Thoracic aorta (tissue), 2 donors: ENCODE results near the gene TRIM43B. TPM values are rescaled to one million over a fixed set of nuclear protein-coding genes. Genes with fewer than 3 reads are reported as not detected.
"Not testable (repeated sequence)": the region's sequence is repeated elsewhere in the genome, so short reads cannot be mapped to it uniquely, and the experiment has no call there.

Source experiments
- ATAC-seq: fragments of 150-250 bp; one replicate; pipeline ENCODE4 v1.8.0; 2017; ENCODE audit warnings: low read depth; ENCODE audit not compliant: insufficient number of reproducible peaks, low FRiP score
- DNase-seq: peaks from one replicate; pipeline ENCODE4 v3.0.0-alpha.2; 2020; ENCODE audit warnings: low spot score
- H3K27ac ChIP-seq, 2 donors: fragments of 200-600 bp; sonication (generic); 1 replicate in 1 of 2; 2 replicates in 1 of 2; pipeline ENCODE4 v1.5.1; 2016; ENCODE audit warnings: mild to moderate bottlenecking in 2 of 2, moderate library complexity in 2 of 2
- H3K27me3 ChIP-seq: fragments of 200-600 bp; sonication (generic); replicated peaks from 2 replicates; pipeline ENCODE4 v1.6.0; 2016; ENCODE audit warnings: mild to moderate bottlenecking; ENCODE audit not compliant: insufficient read depth
- H3K36me3 ChIP-seq: fragments of 200-600 bp; sonication (generic); one replicate; pipeline ENCODE4 v1.5.1; 2016
- H3K4me1 ChIP-seq, 2 donors: fragments of 200-600 bp; sonication (generic); 1 replicate in 1 of 2; 2 replicates in 1 of 2; pipeline versions ENCODE4 v1.5.1 to v1.6.0; 2016; ENCODE audit warnings: low read depth in 2 of 2, mild to moderate bottlenecking in 1 of 2; ENCODE audit not compliant: control insufficient read depth in 1 of 2
- H3K4me3 ChIP-seq: fragments of 200-600 bp; sonication (generic); 2 replicates; pipeline ENCODE4 v1.5.1; 2016; ENCODE audit warnings: mild to moderate bottlenecking
- H3K9me3 ChIP-seq: fragments of 200-600 bp; sonication (generic); 2 replicates; pipeline ENCODE4 v1.5.1; 2016
- total RNA-seq, 2 donors: library from RNA; depleted of rRNA; stranded (reverse); fragments of >200 nt; gene quantifications; one replicate each; pipeline versions ENCODE4 v1.1.0 to v1.2.3, GENCODE V29; 2016

Gene TRIM43B
- total RNA-seq, 2 donors from 2014 or later: not detected

DNA sequence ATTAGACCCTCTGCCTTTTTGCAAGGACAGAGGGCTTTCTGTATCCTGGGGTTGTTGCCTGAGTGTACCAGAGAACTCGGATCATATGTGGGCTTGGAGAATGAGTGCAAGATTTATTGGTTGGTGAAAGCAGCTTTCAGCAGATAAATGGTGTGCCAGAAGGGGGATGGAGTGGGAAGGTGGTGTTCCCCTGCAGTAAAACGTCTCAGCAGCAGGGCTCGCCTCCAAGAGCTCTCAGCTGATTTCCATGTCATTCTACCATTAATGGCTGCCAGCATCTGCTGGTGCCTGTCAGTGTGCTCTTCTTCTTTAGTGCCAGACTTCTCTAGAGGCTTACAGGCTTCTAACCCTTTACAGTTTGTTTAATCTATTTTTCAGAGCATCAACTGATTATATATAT is 16.6 kb downstream of the TRIM43B start:
- H3K27ac ChIP-seq, H3K36me3 ChIP-seq, DNase-seq, H3K27me3 ChIP-seq, H3K4me1 ChIP-seq, ATAC-seq, H3K9me3 ChIP-seq, H3K4me3 ChIP-seq: not testable (repeated sequence)

DNA sequence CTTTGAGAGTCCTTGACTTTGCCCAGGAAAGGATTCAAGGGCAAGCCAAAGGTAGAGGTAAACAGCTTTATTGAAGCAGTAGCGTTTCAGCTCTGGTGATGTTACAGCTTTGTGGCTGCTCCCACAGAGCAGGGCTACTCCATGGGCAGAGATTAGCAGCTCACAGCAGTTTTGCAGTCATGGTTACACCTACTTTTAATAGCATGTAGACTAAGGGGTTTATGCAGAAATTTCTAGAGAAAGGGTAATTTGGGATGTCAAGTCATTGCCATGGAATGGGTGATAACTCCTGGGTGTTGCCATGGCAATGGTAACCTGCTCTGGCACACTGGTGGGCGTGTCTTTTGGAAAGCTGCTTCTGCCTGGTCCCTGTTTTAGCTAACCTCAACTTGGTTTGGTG is 18.0 kb downstream of the TRIM43B start:
- not testable (repeated sequence) for ATAC-seq, H3K9me3 ChIP-seq, H3K4me1 ChIP-seq, H3K27ac ChIP-seq, DNase-seq, H3K36me3 ChIP-seq, H3K4me3 ChIP-seq, H3K27me3 ChIP-seq

DNA sequence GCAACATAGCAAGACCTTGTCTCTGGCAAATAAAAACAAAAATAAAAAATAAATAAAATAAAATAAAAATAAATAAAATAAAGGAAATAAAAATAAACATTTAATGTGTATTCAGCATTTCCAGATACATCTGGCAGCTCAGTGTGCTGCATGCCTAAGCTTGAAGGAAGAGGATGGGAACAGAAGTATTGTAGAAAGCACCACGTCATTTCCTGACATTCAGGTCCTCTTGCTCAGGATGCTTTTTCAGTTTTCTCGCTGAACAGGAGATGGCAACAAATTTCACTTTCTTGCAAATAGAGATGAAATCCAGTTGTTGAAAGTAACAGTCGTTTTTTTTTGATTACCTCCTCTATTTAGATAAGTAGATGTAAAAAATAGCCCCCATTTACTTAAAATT is 21.3 kb downstream of the TRIM43B start:
- H3K36me3 ChIP-seq, H3K4me1 ChIP-seq, H3K4me3 ChIP-seq, H3K27me3 ChIP-seq, H3K27ac ChIP-seq, DNase-seq, H3K9me3 ChIP-seq, ATAC-seq: not testable (repeated sequence)

DNA sequence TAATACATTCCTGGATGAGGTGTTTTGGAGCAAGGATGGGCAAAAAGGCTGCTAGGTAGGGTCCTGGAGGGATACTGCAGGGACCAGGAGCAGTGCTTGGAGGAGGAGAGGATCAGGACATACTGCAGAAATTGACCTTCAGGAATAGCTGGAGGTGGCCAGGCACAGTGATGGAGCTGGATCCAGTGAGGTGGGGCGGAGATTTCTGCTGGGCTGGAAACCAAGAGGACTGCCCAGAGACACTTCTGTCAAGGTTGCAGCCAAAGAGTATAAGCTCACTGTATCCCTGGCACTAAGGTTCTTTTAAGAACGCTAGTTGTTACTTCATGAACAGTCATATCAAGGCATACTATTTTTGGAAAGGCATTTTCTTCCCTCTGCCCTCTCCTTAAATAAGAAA is 39.2 kb downstream of the TRIM43B start:
- DNase-seq, ATAC-seq, H3K4me3 ChIP-seq, H3K27ac ChIP-seq, H3K4me1 ChIP-seq, H3K36me3 ChIP-seq, H3K27me3 ChIP-seq, H3K9me3 ChIP-seq: not testable (repeated sequence)

DNA sequence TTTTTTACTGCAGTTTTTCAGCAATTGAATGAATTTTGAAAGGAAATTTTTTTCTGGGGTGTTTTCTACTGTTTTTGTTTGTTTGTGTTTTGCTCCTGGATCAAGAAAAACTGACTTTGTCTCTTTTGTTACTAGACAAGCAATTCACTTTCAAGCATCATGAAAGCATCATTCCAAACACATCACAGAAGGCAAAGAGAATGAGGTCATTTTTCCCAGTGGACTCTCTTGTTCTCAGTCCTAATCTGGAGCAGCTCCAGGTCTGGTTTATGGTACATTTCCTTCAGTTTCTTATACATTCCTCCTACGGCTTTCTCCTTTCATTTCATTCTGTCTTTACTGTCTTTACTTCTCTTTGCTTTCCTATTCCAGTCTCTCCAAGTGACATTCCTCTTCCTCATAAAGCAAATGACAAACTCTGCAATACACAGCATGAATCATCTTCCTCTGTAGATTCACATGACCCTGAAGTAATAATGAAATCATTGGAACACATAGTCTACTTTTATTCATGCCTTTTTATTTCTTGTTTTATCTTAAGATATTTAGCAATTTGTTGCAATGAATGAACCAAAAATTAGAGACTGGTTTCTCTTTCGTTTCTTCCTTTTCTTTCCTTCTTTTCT is 42.0 kb downstream of the TRIM43B start:
- ATAC-seq, H3K27me3 ChIP-seq, H3K36me3 ChIP-seq, H3K4me3 ChIP-seq, H3K27ac ChIP-seq, H3K4me1 ChIP-seq, DNase-seq, H3K9me3 ChIP-seq: not testable (repeated sequence)

DNA sequence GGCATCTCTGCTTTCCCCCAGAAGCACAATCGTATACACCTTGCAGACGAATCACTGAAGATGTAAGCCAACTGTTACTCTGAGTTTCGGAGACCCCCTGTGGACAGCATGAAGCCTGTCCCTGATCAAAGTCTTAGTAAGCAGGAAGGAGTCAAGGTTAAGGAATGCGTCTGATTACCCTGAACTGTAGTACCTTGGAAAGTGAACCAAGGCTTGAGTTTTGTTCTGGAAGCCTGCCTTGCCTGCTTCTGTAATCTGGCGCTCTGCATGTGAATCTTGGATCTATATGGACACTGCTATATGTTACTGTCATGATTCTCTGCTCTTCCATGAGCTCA is 48.7 kb downstream of the TRIM43B start:
- H3K4me3 ChIP-seq, ATAC-seq, H3K27ac ChIP-seq, H3K27me3 ChIP-seq, DNase-seq, H3K9me3 ChIP-seq, H3K36me3 ChIP-seq: not testable (repeated sequence)
- H3K4me1 ChIP-seq: peaks cover 2 to 11% of the 10 kb centered on the region in 2 donors

DNA sequence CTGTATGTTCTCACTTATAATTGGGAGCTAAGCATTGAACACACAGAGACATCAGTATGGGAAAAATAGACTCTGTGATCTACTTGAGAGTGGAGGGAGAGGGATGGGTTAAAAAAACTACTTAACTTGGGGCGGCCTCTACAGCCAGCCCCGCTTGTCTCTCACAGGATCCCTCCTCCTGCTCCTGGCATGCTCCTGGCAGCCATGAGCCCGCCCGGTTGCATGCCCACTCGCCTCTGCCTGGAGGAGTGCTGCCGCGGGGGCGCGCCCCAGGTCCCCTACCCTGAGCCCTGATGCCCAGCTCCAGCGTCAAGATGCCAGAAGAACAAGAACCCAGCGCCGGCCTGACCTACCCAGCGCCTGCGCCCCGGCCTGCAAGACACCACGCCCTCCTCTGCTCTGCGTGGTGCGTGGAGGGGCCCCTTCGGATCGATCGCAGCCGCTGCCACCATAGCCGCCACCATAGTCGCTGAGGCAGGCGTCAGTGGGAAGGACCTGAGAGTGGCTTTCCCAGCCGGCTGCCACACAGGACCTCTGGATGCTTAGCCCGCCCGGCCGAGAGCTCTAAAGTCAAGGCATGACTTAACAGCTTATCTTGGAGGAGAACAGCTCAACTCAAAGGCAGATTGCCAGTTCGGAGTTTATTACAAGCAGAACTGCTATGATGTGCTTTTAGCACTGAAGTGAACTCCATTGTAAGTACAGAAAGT is 49.2 kb downstream of the TRIM43B start:
- H3K4me3 ChIP-seq, H3K27me3 ChIP-seq, DNase-seq, H3K27ac ChIP-seq, ATAC-seq, H3K9me3 ChIP-seq, H3K36me3 ChIP-seq: not testable (repeated sequence)
- peaks cover 2 to 11% of the 10 kb centered on the region in 2 donors for H3K4me1 ChIP-seq

DNA sequence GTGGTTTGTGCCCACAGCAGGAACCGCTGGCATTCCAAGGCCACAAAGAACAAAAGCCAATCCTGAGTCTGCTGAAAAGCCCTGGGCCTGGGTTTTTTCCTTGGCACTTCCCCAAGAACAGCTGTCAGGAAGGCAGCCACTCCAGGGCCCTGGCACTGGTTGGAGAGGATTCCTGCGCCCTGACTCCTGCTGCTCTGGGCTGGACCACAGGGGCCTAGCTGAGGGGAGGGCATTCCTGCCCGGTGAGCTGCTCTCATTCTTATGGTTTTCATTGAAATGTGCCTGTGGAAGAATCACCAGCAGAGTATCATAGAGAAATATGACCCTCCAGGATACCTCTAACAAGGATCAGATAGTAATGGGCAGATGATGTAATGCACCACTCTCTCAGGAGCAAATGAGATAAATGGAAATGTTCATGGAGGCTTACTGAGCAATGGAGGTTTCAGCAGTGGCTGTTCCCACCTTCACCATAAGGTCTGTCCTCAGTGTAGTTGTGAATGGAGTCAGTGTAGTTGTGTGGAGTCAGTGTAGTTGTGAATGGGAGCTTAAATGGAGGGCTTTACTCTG is 50.0 kb downstream of the TRIM43B start:
- H3K36me3 ChIP-seq, H3K4me3 ChIP-seq, H3K27me3 ChIP-seq, H3K9me3 ChIP-seq, DNase-seq: not testable (repeated sequence)
- Histone ChIP-seq H3K4me1 (peaks cover 2 to 11% of the 10 kb centered on the region in 2 donors), H3K27ac (peak overlapping the region in 1 of 2 donors; percentile 52)
- peak; percentile 96 for ATAC-seq

DNA sequence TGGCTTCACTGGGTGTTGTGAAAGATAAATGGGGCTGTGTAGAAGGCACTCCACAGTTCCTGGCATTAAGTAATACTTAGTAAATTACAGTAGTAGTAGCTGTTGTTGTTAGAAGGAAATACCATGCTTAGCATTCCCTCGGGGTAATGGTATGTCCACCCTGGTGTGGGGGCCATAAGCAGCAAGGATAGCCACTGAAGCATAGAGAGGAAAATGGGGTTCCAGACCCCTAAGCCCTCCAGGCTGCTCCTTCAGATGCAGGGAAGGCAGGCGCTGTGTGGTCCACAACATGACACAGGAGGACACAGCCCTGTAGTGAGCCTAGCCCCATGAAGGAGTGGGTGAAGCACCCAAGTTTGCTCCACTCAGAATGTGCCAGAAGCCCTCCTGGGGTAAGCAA is 50.6 kb downstream of the TRIM43B start:
- not testable (repeated sequence) for H3K9me3 ChIP-seq, H3K36me3 ChIP-seq, H3K27me3 ChIP-seq, H3K4me3 ChIP-seq, ATAC-seq, DNase-seq
- peaks cover 2 to 11% of the 10 kb centered on the region in 2 donors for H3K4me1 ChIP-seq
- peak overlapping the region in 1 of 2 donors; percentile 72 for H3K27ac ChIP-seq

DNA sequence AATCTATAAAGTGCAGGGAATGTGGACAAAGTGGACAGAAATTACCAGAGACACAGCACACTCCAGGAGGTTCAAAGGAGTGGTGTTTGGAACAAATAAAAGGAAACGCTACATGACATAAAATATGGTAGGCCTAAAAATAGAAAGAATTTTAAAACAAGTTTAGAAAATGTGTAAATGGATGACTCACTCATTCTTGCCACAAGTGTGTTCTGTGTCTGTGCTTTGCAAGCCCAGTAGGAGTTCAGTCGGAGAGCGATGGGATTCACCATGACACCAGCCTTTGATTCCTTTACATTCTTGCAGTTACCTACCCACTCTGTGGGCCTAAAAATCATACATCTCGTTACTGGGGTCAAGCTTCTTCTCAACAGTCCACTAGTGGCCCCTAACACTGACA is 51.2 kb downstream of the TRIM43B start:
- H3K27me3 ChIP-seq, H3K36me3 ChIP-seq, H3K9me3 ChIP-seq, H3K4me3 ChIP-seq, DNase-seq: not testable (repeated sequence)
- Histone ChIP-seq H3K4me1 (peaks cover 2 to 11% of the 10 kb centered on the region in 2 donors), H3K27ac (peak overlapping the region in 1 of 2 donors; percentile 72)
- ATAC-seq: peak; percentile 27

DNA sequence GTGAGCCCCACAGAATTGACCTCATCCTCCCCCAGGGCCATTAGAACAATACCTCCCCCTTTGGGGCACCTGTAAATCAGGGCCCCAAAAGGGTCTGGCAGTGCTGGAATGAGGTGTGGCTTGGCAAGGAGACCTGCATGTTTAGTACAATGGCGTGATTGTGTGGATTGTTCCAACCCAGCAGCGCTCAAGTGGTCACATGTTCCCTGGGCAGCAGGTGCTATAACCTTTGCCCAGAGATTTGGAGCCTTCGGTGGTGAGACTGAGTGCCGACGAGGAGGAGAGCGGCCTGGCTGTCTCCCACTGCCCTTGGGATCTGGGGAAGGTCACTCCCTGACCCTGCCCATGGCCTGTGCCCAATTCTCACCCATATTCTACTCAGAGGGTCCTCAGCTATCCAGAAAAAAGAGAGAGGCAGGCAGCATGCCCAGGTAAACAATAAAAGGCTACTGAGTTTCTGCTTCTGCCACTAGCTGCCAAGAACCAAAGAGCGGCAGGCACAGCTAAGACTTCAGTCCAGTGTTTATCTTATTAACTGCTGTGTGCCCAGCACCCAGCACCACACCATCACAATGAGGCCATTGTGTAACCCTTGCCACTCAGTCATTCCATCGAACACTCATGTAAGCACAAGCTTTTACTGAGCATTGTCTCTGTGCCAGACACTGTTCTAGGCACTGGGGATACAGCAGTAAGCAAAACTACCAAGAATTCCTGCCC is 54.6 kb downstream of the TRIM43B start:
- H3K27me3 ChIP-seq, H3K36me3 ChIP-seq, H3K9me3 ChIP-seq, DNase-seq, ATAC-seq, H3K27ac ChIP-seq, H3K4me3 ChIP-seq: not testable (repeated sequence)
- peaks cover 2 to 11% of the 10 kb centered on the region in 2 donors for H3K4me1 ChIP-seq

DNA sequence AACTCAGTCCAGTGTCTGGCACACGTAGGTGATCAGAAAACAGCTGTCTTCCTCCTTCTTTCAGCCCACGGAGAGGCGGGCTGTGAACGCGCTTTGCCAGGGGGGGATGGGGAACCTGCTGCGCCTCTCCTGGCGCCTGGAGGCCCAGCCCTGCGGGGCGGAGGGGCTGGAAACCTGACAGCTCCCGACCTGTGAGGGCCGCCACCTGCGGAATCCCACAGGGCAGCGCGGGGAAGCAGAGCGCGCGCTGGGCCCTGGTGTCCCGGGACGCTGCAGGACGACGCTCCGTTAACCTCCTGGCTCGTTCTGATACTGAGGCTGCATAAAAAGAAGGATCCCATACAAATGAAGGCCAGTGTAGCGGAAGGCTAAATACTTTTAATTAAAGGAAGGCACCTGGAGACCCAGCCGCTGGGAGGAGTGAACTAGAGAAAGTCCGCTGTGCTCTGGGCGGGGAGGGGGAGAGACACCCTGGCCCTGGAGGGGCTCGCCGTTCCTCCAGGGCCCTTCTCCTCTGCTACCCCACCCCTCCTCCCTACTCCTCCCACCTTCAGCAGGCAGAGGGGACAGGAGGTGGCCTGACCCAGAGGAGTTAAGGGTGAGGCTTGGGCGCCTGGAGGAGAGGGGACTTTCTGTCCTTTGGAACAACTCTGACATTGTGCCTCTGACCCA is 57.2 kb downstream of the TRIM43B start:
- not testable (repeated sequence) for H3K36me3 ChIP-seq, ATAC-seq, DNase-seq, H3K27ac ChIP-seq, H3K4me3 ChIP-seq, H3K27me3 ChIP-seq, H3K9me3 ChIP-seq, H3K4me1 ChIP-seq
